Mucosa of stomach (tissue), 1 donor: Measurements from ENCODE around the gene CAMTA1.

Experiments used
- H3K27me3 ChIP-seq: one replicate; pipeline ENCODE4 v1.7.0; 2013; ENCODE audit warnings: mild to moderate bottlenecking, low read length; ENCODE audit not compliant: control insufficient read depth, insufficient read depth
- H3K36me3 ChIP-seq: one replicate; pipeline ENCODE4 v1.7.0; 2013; ENCODE audit warnings: low read length; ENCODE audit not compliant: control insufficient read depth, insufficient read depth
- H3K4me1 ChIP-seq: one replicate; pipeline ENCODE4 v1.7.0; 2013; ENCODE audit warnings: mild to moderate bottlenecking, low read length; ENCODE audit not compliant: control insufficient read depth, insufficient read depth
- H3K4me3 ChIP-seq: one replicate; pipeline ENCODE4 v1.7.0; 2013; ENCODE audit warnings: low read length
- H3K9ac ChIP-seq: one replicate; pipeline ENCODE4 v1.7.0; 2013; ENCODE audit warnings: mild to moderate bottlenecking, low read length, moderate library complexity
- H3K9me3 ChIP-seq: one replicate; pipeline ENCODE4 v1.7.0; 2013; ENCODE audit warnings: mild to moderate bottlenecking, low read length, moderate library complexity; ENCODE audit not compliant: control insufficient read depth
- donor health status: Pancreatic carcinoma.

CAMTA1 gene

GRCh38 chr1:7438921-7439655 lies 653.8 kb downstream of the CAMTA1 start:
- Histone ChIP-seq H3K27me3 (no peaks in the 10 kb centered on the region), H3K4me3 (no peak overlapping the region), H3K9me3 (no peaks in the 10 kb centered on the region)

GRCh38 chr1:7440154-7440553 lies 654.9 kb downstream of the CAMTA1 start:
- no peak overlapping the region for H3K4me3 ChIP-seq
- H3K4me1 ChIP-seq: no peaks in the 10 kb centered on the region
- no peaks in the 10 kb centered on the region for H3K36me3 ChIP-seq
- no peaks in the 10 kb centered on the region for H3K9me3 ChIP-seq
- no peak overlapping the region for H3K9ac ChIP-seq
- H3K27me3 ChIP-seq: no peaks in the 10 kb centered on the region

More at GRCh38 chr1:7438921-7439655, 653.8 kb downstream of the CAMTA1 start:
- Histone ChIP-seq H3K9ac (no peak overlapping the region), H3K36me3 (no peaks in the 10 kb centered on the region), H3K4me1 (no peaks in the 10 kb centered on the region)

- Histone ChIP-seq H3K27me3 (no peaks in the 10 kb centered on the region), H3K36me3 (no peaks in the 10 kb centered on the region), H3K9me3 (no peaks in the 10 kb centered on the region), H3K9ac (no peak overlapping the region), H3K4me3 (no peak overlapping the region), H3K4me1 (no peaks in the 10 kb centered on the region)
These were observed 656.0 kb downstream of the CAMTA1 start for GRCh38 chr1:7441143-7441841.

GRCh38 chr1:7442036-7442435 lies 656.8 kb downstream of the CAMTA1 start:
- Histone ChIP-seq H3K27me3 (no peaks in the 10 kb centered on the region), H3K9me3 (no peaks in the 10 kb centered on the region), H3K36me3 (no peaks in the 10 kb centered on the region), H3K9ac (no peak overlapping the region), H3K4me1 (no peaks in the 10 kb centered on the region), H3K4me3 (no peak overlapping the region)

- H3K4me3 ChIP-seq: no peak overlapping the region
- H3K9me3 ChIP-seq: no peaks in the 10 kb centered on the region
- no peaks in the 10 kb centered on the region for H3K27me3 ChIP-seq
- H3K4me1 ChIP-seq: no peaks in the 10 kb centered on the region
- H3K36me3 ChIP-seq: no peaks in the 10 kb centered on the region
- no peak overlapping the region for H3K9ac ChIP-seq
These were observed 657.7 kb downstream of the CAMTA1 start for GRCh38 chr1:7442918-7443317.

- H3K36me3 ChIP-seq: no peaks in the 10 kb centered on the region
- no peak overlapping the region for H3K9ac ChIP-seq
- no peaks in the 10 kb centered on the region for H3K9me3 ChIP-seq
- no peaks in the 10 kb centered on the region for H3K4me1 ChIP-seq
- H3K27me3 ChIP-seq: no peaks in the 10 kb centered on the region
- no peak overlapping the region for H3K4me3 ChIP-seq
These were observed 659.1 kb downstream of the CAMTA1 start for GRCh38 chr1:7444363-7444762.

- no peaks in the 10 kb centered on the region for H3K36me3 ChIP-seq
- no peaks in the 10 kb centered on the region for H3K9me3 ChIP-seq
- H3K4me3 ChIP-seq: no peak overlapping the region
- H3K27me3 ChIP-seq: no peaks in the 10 kb centered on the region
- no peaks in the 10 kb centered on the region for H3K4me1 ChIP-seq
- no peak overlapping the region for H3K9ac ChIP-seq
These were observed 661.8 kb downstream of the CAMTA1 start for GRCh38 chr1:7447093-7447492.

GRCh38 chr1:7447736-7448135 lies 662.5 kb downstream of the CAMTA1 start:
- Histone ChIP-seq H3K9ac (no peak overlapping the region), H3K36me3 (no peaks in the 10 kb centered on the region), H3K4me3 (no peak overlapping the region), H3K9me3 (no peaks in the 10 kb centered on the region), H3K27me3 (no peaks in the 10 kb centered on the region), H3K4me1 (no peaks in the 10 kb centered on the region)

GRCh38 chr1:7448986-7449385 lies 663.7 kb downstream of the CAMTA1 start:
- Histone ChIP-seq H3K9ac (no peak overlapping the region), H3K9me3 (no peaks in the 10 kb centered on the region)

GRCh38 chr1:7449750-7450149 lies 664.5 kb downstream of the CAMTA1 start:
- Histone ChIP-seq H3K9ac (no peak overlapping the region), H3K36me3 (no peaks in the 10 kb centered on the region), H3K4me1 (no peaks in the 10 kb centered on the region), H3K27me3 (no peaks in the 10 kb centered on the region), H3K4me3 (no peak overlapping the region), H3K9me3 (no peaks in the 10 kb centered on the region)

More at GRCh38 chr1:7448986-7449385, 663.7 kb downstream of the CAMTA1 start:
- Histone ChIP-seq H3K36me3 (no peaks in the 10 kb centered on the region), H3K4me3 (no peak overlapping the region), H3K4me1 (no peaks in the 10 kb centered on the region), H3K27me3 (no peaks in the 10 kb centered on the region)

GRCh38 chr1:7450838-7451237 lies 665.6 kb downstream of the CAMTA1 start:
- H3K36me3 ChIP-seq: no peaks in the 10 kb centered on the region
- H3K4me1 ChIP-seq: no peaks in the 10 kb centered on the region
- no peaks in the 10 kb centered on the region for H3K27me3 ChIP-seq
- no peak overlapping the region for H3K4me3 ChIP-seq
- H3K9me3 ChIP-seq: no peaks in the 10 kb centered on the region
- H3K9ac ChIP-seq: no peak overlapping the region

- Histone ChIP-seq H3K4me1 (no peaks in the 10 kb centered on the region), H3K27me3 (no peaks in the 10 kb centered on the region), H3K36me3 (no peaks in the 10 kb centered on the region), H3K4me3 (no peak overlapping the region), H3K9ac (no peak overlapping the region), H3K9me3 (no peaks in the 10 kb centered on the region)
These were observed 667.8 kb downstream of the CAMTA1 start for GRCh38 chr1:7453038-7453437.
